GM20431 (cell line): Measurements from ENCODE around the gene JAK2.

ENCODE experiments used
- in situ Hi-C: fragments of 300-500 bp; cut with MseI, MboI; formaldehyde crosslinking; loops from one replicate; pipeline ENCODE4 v1.15.0; 2020; ENCODE audit warnings: low sequenced_read_pairs; ENCODE audit not compliant: unreplicated experiment

The JAK2 gene

DNA sequence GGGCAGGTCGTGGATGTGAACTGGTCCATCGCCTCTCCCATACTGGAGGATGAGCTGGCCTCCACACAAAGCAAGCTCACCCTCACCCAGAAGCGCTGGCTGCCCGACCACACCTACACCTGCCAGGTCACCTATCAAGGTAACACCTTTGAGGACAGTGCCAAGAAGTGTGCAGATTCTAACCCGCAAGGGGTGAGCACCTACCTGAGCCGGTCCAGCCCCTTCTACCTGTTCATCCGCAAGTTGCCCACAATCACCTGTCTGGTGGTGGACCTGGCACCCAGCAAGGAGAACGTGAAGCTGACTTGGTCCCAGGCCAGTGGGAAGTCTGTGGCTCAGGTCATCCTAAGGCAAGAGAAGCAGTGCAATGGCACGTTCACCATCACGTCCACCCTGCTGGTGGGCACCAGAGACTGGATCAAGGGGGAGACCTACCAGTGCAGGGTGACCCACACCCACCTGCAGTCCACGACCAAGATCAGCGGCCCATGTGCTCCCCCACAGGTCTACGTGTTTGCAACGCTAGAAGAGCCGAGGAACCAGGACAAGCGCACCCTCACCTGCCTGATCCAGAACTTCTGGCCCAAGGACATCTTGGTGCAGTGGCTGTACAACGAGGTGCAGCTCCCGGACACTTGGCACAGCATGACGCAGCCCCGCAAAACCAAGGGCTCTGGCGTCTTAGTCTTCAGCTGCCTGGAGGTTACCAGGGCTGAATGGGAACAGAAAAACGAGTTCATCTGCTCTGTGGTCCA is 129.1 kb downstream of the JAK2 start:
- in situ Hi-C loops, result no loop called here

DNA sequence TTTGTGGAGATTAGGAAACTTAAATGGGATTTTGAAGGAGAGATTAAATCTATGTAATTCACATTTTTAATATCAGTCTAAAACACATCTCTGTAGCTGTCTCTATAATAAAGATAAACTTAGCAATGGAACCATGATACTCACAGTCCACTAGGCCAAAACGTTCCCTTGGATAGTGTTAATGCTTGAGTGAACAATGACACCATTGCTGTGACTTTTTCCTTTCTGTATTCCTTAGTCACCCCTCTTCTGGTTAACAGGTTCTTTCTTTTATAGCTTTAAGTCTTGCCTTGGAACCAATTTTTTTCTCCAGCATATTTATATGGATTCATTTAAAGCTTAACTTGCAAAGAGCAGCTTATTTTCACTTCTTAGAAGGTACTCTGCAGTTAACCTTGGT is 137.0 kb downstream of the JAK2 start:
- in situ Hi-C loops, result no loop called here

- in situ Hi-C loops, result no loop called here
These were observed 137.4 kb downstream of the JAK2 start for GRCh38 chr9:5122516-5122915.

GRCh38 chr9:5140151-5140550 is 155.1 kb downstream of the JAK2 start:
- in situ Hi-C loops, result no loop called here

DNA sequence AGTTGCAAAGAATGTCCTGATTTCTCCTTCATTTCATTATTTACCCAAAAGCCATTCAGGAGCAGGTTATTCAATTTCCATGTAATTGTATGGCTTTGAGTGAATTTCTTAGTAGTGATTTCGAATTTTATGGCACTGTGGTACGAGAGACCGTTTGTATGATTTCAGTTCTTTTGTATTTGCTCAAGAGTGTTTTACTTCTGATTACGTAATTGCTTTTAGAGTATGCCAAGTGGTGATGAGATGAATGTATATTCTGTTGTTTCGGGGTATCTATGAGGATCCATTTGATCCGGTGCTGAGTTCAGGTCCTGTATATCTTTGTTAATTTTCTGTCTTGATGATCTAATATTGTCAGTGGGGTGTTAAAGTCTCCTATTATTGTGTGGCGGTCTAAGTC is 159.1 kb downstream of the JAK2 start:
- in situ Hi-C loops, result no loop called here

DNA sequence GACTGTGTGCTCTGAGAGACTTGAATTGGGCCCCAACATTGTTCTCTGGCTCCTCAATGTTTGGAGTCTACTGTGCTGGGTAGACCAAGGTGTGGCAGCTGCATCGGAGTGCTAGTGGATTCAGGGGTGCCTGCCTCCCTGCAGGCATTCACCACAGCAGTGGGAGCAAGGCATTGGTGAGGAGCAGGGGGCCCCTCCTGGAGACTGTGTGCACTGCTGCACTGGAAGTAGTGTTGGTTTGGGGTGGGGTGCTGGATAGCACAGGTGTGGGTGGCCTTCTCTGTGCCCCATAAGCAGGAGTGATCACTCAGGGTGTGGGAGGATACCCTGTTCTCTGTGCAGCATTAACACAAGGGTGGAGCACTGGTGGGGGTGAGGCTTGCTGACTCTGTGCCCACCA is 161.2 kb downstream of the JAK2 start:
- in situ Hi-C loops, result no loop called here
